RPMI7951 (cell line): ENCODE results near the gene DNM1L. TPM values are rescaled to one million over a fixed set of nuclear protein-coding genes. Genes with fewer than 3 reads are reported as not detected.
"Not testable (repeated sequence)": the region's sequence is repeated elsewhere in the genome, so short reads cannot be mapped to it uniquely, and the experiment has no call there.

Experiments used
- DNase-seq: peaks from one replicate; pipeline ENCODE4 v3.0.0-alpha.2; 2012; ENCODE audit warnings: low read depth
- total RNA-seq: library from RNA; depleted of rRNA; stranded (reverse); fragments of >200 nt; shearing (Covaris generic); gene quantifications from 2 replicates; pipeline ENCODE4 v1.2.3, GENCODE V29; 2014

The DNM1L gene
- total RNA-seq, 1 experiment from 2014 or later = 39.3 TPM

DNA sequence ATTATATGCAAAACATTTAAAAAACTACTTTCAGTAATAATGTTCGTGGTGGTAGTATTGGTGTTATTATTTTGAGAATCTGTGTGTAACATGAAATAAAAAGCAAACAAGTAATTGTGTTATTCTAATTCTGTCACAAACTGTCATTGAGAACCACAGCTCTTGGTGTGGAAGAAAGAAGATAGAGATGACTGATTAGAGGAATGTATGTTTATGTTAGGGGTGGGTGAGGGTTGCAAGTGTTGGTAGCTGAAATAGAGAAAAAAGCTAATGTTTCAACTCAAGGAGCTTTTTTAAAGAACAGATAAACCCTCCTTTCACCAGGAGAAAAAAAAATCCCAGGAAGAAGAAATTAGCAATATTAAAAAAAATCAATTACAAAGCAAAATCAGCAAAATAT is 18.3 kb downstream of the DNM1L start:
- DNase-seq = no peak

GRCh38 chr12:32698285-32698684 is 19.2 kb downstream of the DNM1L start:
- no peak for DNase-seq

- DNase-seq = not testable (repeated sequence)
Observed at GRCh38 chr12:32699437-32699836, 20.3 kb downstream of the DNM1L start.

DNA sequence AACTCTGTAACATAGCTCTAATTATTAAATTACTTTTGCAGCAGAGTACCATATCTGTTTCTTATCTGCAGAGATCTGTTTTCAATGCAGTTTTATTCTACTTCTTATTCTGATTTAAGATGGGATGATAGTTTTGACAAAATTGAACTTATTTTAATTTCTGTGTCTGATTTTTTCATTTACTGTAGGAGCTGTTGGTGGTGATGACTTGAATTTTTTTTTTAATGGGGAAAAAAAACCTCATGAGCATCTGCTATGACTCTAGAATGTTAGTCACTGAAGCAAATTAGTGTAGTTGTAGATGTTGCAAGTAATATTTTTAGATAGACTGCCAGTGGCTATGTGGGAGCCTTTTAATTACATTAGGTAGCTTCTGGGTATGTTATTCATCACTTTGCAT is 23.4 kb downstream of the DNM1L start:
- DNase-seq = peak; percentile 1

DNA sequence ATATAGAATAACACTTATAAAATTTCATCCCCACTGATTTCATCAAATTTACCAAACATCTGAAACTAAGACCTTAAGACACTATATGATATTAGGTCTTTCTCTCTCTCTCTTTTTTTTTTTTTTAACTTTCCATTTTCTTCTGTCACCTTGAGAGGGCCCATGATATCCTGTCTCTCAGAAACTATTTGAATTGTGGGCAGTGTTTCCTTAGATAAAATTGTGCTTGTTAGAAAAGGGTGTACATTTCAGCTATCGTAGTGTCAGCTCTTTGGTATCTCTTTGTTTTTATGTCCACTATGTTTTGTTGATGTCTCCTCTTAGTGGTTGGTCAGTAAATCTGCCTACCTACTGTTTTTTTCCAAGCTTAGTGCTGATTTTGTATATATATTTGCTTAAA is 23.8 kb downstream of the DNM1L start:
- DNase-seq = no peak

DNA sequence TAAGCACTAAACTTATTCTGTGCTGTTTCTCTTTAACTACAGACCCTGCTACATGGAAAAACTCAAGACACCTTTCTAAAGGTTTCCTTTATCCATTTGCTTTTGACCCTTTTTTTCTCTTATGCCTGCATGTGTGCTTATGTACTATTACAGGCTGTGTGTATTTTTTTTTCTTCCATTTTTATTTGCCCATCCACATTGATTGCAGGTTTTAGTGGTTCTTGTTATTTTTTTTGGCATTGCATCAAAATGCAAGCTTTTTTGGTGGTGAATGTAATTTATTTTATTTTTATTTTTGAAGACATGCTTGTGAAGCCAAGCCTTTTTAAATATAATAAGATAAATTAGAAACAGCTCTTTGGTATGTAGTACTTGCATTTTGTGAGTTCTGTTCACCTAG is 26.7 kb downstream of the DNM1L start:
- DNase-seq = no peak

DNA sequence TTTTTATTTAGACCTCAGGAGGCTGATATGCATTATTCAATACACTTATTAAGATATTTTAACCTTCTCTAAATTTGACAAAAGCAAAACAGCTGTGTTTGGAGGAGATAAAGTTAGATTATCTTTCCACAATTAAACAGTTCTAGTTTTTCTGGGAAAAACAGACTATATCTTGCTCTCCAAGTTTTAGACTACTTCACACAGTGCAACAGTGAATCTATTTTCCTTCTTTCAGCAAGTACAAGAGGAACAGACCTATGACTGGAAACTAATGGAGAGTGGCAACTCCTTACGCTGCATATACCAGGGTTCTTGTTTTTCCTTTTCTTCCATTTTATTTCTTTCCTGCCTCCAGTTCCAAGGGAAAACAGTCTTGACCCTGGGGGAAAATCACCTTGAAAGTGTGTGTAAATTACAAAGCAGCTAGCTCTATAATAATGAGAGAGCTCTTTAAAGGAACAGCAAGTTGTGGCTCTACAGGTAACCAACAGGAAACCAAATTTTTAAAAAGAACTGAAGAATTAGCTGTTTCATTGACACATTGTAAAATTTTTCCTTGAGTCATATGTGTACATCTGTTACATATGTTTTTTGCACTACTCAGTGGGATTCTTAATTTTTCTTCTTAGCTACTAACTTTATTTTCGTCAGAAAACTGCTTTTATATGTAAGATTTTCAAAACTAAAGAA is 27.4 kb downstream of the DNM1L start:
- no peak for DNase-seq

GRCh38 chr12:32708926-32709325 is 29.8 kb downstream of the DNM1L start:
- no peak for DNase-seq

GRCh38 chr12:32714772-32715171 is 35.7 kb downstream of the DNM1L start:
- DNase-seq = no peak

DNA sequence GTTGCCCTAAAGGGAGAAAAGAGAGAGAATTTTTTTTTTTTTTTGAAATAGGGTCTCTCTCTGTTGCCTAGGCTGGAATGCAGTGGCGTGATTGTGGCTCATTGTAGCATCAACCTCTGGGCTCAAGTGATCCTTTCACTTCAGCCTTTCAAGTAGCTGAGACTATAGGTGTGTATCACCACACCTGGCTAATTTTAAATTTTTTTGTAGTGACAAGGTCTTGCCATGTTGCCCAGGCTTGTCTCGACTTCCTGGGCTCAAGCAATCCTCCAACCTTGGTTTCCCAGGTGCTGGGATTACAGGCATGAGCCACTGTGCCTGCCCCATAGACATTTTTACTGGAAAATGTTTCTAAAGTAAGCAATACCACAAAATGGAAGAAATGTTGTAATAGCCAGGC is 39.8 kb downstream of the DNM1L start:
- DNase-seq = no peak

DNA sequence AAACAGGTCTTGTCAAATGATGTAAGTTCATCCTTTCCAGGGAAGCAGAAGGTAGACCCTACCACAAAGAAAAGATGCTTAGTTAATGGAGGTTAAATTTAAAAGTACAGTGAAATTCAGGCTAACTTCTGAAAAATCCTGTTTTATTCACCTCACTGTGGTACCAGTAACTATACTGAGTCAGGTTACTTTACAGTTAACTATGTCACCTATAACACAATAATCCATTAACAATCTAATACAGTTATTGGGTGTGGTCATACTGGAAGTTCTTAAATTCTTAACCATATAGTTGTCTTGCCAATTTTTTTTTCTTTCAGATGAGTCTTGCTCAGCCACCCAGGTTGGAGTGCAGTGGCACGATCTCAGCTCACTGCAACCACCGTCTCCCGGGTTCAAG is 46.2 kb downstream of the DNM1L start:
- DNase-seq = not testable (repeated sequence)

DNA sequence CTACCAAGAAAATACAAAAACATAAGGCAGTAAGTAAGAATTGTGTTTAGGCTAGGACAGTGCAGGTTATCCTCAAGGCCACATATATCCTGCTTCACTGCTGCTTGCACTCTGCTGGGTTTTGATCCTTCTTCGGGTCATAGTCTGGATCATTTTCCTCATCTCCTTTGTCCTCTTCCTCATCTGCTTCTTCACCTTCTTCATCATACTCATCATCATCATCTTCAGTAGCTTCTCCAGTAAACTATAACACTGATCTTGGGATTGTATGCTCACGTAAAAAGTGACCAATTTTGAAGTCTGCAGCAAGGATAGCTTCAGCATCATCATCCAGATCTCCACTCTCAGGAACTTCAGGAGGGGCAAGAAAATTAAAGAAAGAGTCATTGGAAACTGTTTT is 47.2 kb downstream of the DNM1L start:
- no peak for DNase-seq

DNA sequence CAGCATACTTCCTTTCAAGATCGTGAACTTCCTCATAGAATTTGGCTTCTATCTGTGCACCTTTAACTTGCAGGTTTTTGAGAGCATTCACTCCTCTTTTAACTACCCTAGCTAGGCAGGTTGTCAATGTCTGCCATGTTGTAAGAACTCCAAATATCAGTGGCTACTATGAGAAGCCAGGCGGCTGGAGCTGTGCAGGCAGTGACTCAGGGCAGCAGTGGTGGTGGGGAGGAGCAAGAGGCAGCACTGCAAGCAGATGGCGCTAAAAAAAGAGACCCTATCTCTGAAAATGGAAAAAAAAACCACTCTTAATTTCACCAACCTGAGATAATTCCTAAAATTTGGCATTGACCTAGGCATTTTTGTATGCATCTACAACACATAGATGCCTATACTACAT is 48.1 kb downstream of the DNM1L start:
- DNase-seq = no peak

- DNase-seq = no peak
Observed at GRCh38 chr12:32734952-32735351, 55.9 kb downstream of the DNM1L start.

GRCh38 chr12:32736445-32736844 is 57.3 kb downstream of the DNM1L start:
- DNase-seq = no peak

DNA sequence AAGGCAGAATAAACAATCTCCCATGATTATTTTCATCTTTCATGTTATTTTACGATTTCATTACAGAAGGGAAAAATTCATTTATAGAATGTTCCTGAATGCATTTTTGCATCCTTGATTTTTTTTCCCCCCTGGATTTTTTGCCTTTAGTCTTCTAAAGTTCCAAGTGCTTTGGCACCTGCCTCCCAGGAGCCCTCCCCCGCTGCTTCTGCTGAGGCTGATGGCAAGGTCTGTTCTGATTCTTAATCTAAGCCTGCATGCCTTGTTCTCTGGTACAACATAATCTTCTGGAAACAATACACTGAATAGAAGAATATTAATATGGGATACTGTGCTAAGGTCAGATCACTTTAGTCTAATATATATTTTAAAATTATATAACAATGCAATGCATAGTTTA is 58.6 kb downstream of the DNM1L start:
- no peak for DNase-seq

GRCh38 chr12:32739279-32739678 is 60.2 kb downstream of the DNM1L start:
- no peak for DNase-seq

- DNase-seq = no peak
Observed at GRCh38 chr12:32742133-32742532, 63.0 kb downstream of the DNM1L start.

DNA sequence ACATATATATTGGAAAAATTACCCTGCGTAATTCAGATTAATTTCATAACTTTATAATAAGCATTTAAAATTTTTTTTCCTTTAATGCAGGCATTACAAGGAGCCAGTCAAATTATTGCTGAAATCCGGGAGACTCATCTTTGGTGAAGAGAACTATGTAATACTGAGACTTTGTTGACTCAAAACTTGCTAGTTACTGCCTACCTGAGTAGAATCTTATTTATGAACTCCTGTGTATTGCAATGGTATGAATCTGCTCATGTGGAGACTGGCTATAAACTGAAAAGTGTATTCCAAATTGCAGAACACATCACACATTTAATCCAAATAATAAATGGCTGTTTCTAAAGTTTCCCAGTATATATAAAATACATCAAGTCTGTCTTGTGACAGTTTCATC is 64.2 kb downstream of the DNM1L start:
- no peak for DNase-seq

- DNase-seq = no peak
Observed at GRCh38 chr12:32753605-32754004, 74.5 kb downstream of the DNM1L start.

GRCh38 chr12:32754111-32754510 is 75.0 kb downstream of the DNM1L start:
- no peak for DNase-seq

- peak; percentile 80 for DNase-seq
Observed at GRCh38 chr12:32755051-32755653, 76.1 kb downstream of the DNM1L start.

DNA sequence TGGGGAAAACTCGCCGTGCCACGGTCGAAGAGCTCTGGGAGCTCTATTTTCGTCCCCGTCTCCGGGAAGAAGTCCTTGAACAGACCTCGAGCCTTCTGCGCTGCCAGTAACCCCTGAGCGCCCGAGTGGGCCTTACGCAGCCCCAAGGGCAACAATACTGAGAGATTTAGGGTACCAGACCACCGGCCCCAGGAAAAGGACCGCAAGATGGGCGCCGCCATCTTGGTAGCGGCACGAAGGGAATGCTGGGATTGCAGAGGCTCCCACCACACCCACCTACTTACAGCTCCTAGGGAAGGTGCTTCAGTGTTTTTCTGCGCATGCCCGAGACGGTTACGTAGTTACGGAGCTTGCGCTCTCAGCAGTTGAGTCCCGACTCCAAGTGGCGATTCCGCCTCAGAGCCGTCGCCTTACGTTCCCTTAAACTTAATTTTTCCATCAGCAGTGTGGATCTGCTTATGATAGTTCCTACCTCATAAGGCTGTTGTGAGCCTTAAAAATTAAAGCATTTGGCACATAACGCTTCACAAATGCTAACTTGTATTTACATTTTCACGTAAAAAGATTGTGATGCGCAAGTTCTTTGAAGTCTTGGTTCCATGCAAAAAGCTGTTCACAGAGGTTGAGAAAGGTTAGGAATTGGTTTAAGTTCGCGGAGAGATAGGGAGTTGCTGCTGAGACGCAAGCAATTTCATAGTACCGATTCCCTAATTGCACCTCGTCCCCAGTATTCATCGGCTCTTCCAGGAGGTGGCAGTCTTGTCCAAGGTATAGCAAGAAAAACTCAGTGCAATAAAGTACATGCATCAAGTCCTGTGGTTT is 76.8 kb downstream of the DNM1L start, which contains the start of gene YARS2:
YARS2 (minus strand) TSS at position 244 of the 822 bp plus-strand sequence; CDS start at position 221, 23 bp downstream.
- peak; percentile 95 for DNase-seq
